ENCODE results near the gene ZDHHC8.

ZDHHC8 gene

GRCh38 chr22:20143883-20144665, 12.5 kb downstream of the ZDHHC8 start:
- Histone ChIP-seq H3K27ac (ENCODE audit: low read depth, low read length) (no peak overlapping the region), H3K36me3 (ENCODE audit: control insufficient read depth in 5 of 5, insufficient read depth in 5 of 5, low read length in 5 of 5) (peaks cover 0 to 61% (median 41%) of the 10 kb centered on the region in 5 donors), H3K27me3 (ENCODE audit: control insufficient read depth in 5 of 5, insufficient read depth in 4 of 5, low read length in 5 of 5) (no peaks in the 10 kb centered on the region), H3K9ac (ENCODE audit: low read length in 5 of 5) (no peak overlapping the region), H3K4me1 (ENCODE audit: control insufficient read depth in 5 of 5, insufficient read depth in 5 of 5, low read length in 5 of 5) (no peaks in the 10 kb centered on the region), H3K4me3 (ENCODE audit: low read depth in 1 of 5, low read length in 5 of 5) (no peak overlapping the region), H3K9me3 (ENCODE audit: control insufficient read depth in 5 of 5, low read length in 5 of 5) (no peaks in the 10 kb centered on the region)

- no peaks in the 10 kb centered on the region for H3K9me3 ChIP-seq (ENCODE audit: control insufficient read depth in 5 of 5, low read length in 5 of 5)
- H3K36me3 ChIP-seq (ENCODE audit: control insufficient read depth in 5 of 5, insufficient read depth in 5 of 5, low read length in 5 of 5) = peaks cover 0 to 48% (median 29%) of the 10 kb centered on the region in 5 donors
- no peak overlapping the region for H3K4me3 ChIP-seq (ENCODE audit: low read depth in 1 of 5, low read length in 5 of 5)
- H3K4me1 ChIP-seq (ENCODE audit: control insufficient read depth in 5 of 5, insufficient read depth in 5 of 5, low read length in 5 of 5) = no peaks in the 10 kb centered on the region
- no peak overlapping the region for H3K9ac ChIP-seq (ENCODE audit: low read length in 5 of 5)
- no peaks in the 10 kb centered on the region for H3K27me3 ChIP-seq (ENCODE audit: control insufficient read depth in 5 of 5, insufficient read depth in 4 of 5, low read length in 5 of 5)
- H3K27ac ChIP-seq (ENCODE audit: low read depth, low read length) = no peak overlapping the region
Observed at GRCh38 chr22:20145206-20145831, 13.7 kb downstream of the ZDHHC8 start.

GRCh38 chr22:20145832-20146223, 14.2 kb downstream of the ZDHHC8 start:
- Histone ChIP-seq H3K27ac (ENCODE audit: low read depth, low read length) (no peak overlapping the region), H3K36me3 (ENCODE audit: control insufficient read depth in 5 of 5, insufficient read depth in 5 of 5, low read length in 5 of 5) (peaks cover 0 to 43% (median 28%) of the 10 kb centered on the region in 5 donors), H3K9ac (ENCODE audit: low read length in 5 of 5) (no peak overlapping the region), H3K9me3 (ENCODE audit: control insufficient read depth in 5 of 5, low read length in 5 of 5) (no peaks in the 10 kb centered on the region), H3K27me3 (ENCODE audit: control insufficient read depth in 5 of 5, insufficient read depth in 4 of 5, low read length in 5 of 5) (no peaks in the 10 kb centered on the region), H3K4me1 (ENCODE audit: control insufficient read depth in 5 of 5, insufficient read depth in 5 of 5, low read length in 5 of 5) (no peaks in the 10 kb centered on the region), H3K4me3 (ENCODE audit: low read depth in 1 of 5, low read length in 5 of 5) (no peak overlapping the region)

GRCh38 chr22:20146777-20147176, 15.2 kb downstream of the ZDHHC8 start:
- Histone ChIP-seq H3K9me3 (ENCODE audit: control insufficient read depth in 5 of 5, low read length in 5 of 5) (no peaks in the 10 kb centered on the region), H3K27ac (ENCODE audit: low read depth, low read length) (no peak overlapping the region), H3K4me1 (ENCODE audit: control insufficient read depth in 5 of 5, insufficient read depth in 5 of 5, low read length in 5 of 5) (no peaks in the 10 kb centered on the region), H3K27me3 (ENCODE audit: control insufficient read depth in 5 of 5, insufficient read depth in 4 of 5, low read length in 5 of 5) (no peaks in the 10 kb centered on the region), H3K4me3 (ENCODE audit: low read depth in 1 of 5, low read length in 5 of 5) (no peak overlapping the region), H3K9ac (ENCODE audit: low read length in 5 of 5) (no peak overlapping the region), H3K36me3 (ENCODE audit: control insufficient read depth in 5 of 5, insufficient read depth in 5 of 5, low read length in 5 of 5) (peaks cover 0 to 34% (median 19%) of the 10 kb centered on the region in 5 donors)

GRCh38 chr22:20147237-20147988, 15.8 kb downstream of the ZDHHC8 start:
- Histone ChIP-seq H3K36me3 (ENCODE audit: control insufficient read depth in 5 of 5, insufficient read depth in 5 of 5, low read length in 5 of 5) (peaks cover 0 to 29% (median 14%) of the 10 kb centered on the region in 5 donors), H3K4me1 (ENCODE audit: control insufficient read depth in 5 of 5, insufficient read depth in 5 of 5, low read length in 5 of 5) (no peaks in the 10 kb centered on the region), H3K27ac (ENCODE audit: low read depth, low read length) (no peak overlapping the region), H3K27me3 (ENCODE audit: control insufficient read depth in 5 of 5, insufficient read depth in 4 of 5, low read length in 5 of 5) (peaks cover 0 to 1% (median 0%) of the 10 kb centered on the region in 5 donors), H3K4me3 (ENCODE audit: low read depth in 1 of 5, low read length in 5 of 5) (no peak overlapping the region), H3K9ac (ENCODE audit: low read length in 5 of 5) (no peak overlapping the region), H3K9me3 (ENCODE audit: control insufficient read depth in 5 of 5, low read length in 5 of 5) (no peaks in the 10 kb centered on the region)

- no peak overlapping the region for H3K9ac ChIP-seq (ENCODE audit: low read length in 5 of 5)
- H3K9me3 ChIP-seq (ENCODE audit: control insufficient read depth in 5 of 5, low read length in 5 of 5) = no peaks in the 10 kb centered on the region
- H3K36me3 ChIP-seq (ENCODE audit: control insufficient read depth in 5 of 5, insufficient read depth in 5 of 5, low read length in 5 of 5) = peaks cover 0 to 19% (median 9%) of the 10 kb centered on the region in 5 donors
- H3K4me1 ChIP-seq (ENCODE audit: control insufficient read depth in 5 of 5, insufficient read depth in 5 of 5, low read length in 5 of 5) = no peaks in the 10 kb centered on the region
- no peak overlapping the region for H3K4me3 ChIP-seq (ENCODE audit: low read depth in 1 of 5, low read length in 5 of 5)
- H3K27me3 ChIP-seq (ENCODE audit: control insufficient read depth in 5 of 5, insufficient read depth in 4 of 5, low read length in 5 of 5) = peaks cover 0 to 7% (median 0%) of the 10 kb centered on the region in 5 donors
- no peak overlapping the region for H3K27ac ChIP-seq (ENCODE audit: low read depth, low read length)
Observed at GRCh38 chr22:20148414-20148813, 16.8 kb downstream of the ZDHHC8 start.

- H3K36me3 ChIP-seq (ENCODE audit: control insufficient read depth in 5 of 5, insufficient read depth in 5 of 5, low read length in 5 of 5) = peaks cover 0 to 9% (median 3%) of the 10 kb centered on the region in 5 donors
- peaks cover 0 to under 1% (median 0%) of the 10 kb centered on the region in 5 donors for H3K4me1 ChIP-seq (ENCODE audit: control insufficient read depth in 5 of 5, insufficient read depth in 5 of 5, low read length in 5 of 5)
- peaks cover 0 to 7% (median 7%) of the 10 kb centered on the region in 5 donors for H3K27me3 ChIP-seq (ENCODE audit: control insufficient read depth in 5 of 5, insufficient read depth in 4 of 5, low read length in 5 of 5)
- no peak overlapping the region for H3K9ac ChIP-seq (ENCODE audit: low read length in 5 of 5)
- no peak overlapping the region for H3K27ac ChIP-seq (ENCODE audit: low read depth, low read length)
- H3K4me3 ChIP-seq (ENCODE audit: low read depth in 1 of 5, low read length in 5 of 5) = no peak overlapping the region
- no peaks in the 10 kb centered on the region for H3K9me3 ChIP-seq (ENCODE audit: control insufficient read depth in 5 of 5, low read length in 5 of 5)
Observed at GRCh38 chr22:20149257-20150250, 17.9 kb downstream of the ZDHHC8 start.

GRCh38 chr22:20150381-20151275, 19.0 kb downstream of the ZDHHC8 start, which contains the start of gene CCDC188:
Gene CCDC188 (minus strand): TSS chr22:20151055. CDS start chr22:20150986, 69 bp downstream.
- Histone ChIP-seq H3K4me1 (ENCODE audit: control insufficient read depth in 5 of 5, insufficient read depth in 5 of 5, low read length in 5 of 5) (peaks cover 0 to 6% (median 0%) of the 10 kb centered on the region in 5 donors), H3K4me3 (ENCODE audit: low read depth in 1 of 5, low read length in 5 of 5) (no peak within 1 kb of the TSS), H3K9me3 (ENCODE audit: control insufficient read depth in 5 of 5, low read length in 5 of 5) (no peaks in the 10 kb centered on the region), H3K36me3 (ENCODE audit: control insufficient read depth in 5 of 5, insufficient read depth in 5 of 5, low read length in 5 of 5) (peaks cover 0 to under 1% (median 0%) of the 10 kb centered on the region in 5 donors), H3K27me3 (ENCODE audit: control insufficient read depth in 5 of 5, insufficient read depth in 4 of 5, low read length in 5 of 5) (peaks cover 0 to 16% (median 10%) of the 10 kb centered on the region in 5 donors), H3K27ac (ENCODE audit: low read depth, low read length) (no peak within 1 kb of the TSS), H3K9ac (ENCODE audit: low read length in 5 of 5) (no peak within 1 kb of the TSS)

Data from subcutaneous abdominal adipose tissue (tissue), 5 donors.